ENCODE results near the gene DCTN2.
"Not testable (repeated sequence)": the region's sequence is repeated elsewhere in the genome, so short reads cannot be mapped to it uniquely, and the experiment has no call there.

DCTN2 gene

DNA sequence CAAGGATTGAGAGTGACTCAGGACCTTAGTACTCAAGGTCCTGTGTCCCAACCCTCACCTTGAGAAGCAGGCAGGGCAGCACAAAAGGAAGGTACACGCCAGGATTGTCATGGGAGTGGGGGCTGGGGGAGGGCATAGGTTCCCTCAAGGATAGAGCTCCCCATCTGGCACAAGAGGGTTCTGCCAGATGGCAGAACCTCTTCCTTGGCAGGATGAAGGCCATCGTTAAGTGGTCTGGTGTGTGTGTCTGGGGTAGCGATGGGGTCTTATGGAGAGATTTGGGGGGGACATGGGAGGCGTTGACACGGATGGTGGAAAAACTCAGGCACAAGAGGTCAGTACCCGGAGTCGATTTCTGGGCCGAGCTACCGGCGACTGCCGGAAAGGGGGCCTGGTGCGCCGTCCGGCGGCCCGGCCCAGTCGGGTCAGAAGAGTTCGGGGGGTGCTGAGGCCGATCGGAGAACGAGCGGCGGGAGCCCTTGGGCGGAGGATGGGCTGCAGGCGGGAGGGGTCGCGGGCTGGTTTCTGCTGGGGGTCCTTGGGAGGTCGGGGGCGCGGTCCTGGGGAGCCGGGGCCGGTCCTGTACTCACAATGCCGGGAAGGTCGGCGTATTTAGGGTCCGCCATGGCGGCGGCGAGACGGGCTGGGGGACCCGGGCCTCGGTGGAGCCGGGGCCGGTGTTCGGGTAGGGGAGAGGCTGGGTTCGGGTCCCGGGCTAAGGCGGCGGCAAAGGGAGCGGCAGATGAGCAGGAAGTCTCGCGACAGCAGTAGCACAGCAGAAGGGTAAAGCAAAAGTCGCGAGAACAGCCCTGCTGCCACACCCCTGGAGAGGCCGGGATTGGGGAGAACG lies at the start of gene DCTN2:
TSS of gene DCTN2 (minus strand) at position 755 of the 850 bp plus-strand sequence. CDS start at position 626, 129 bp downstream.
- peak; percentile 92 for DNase-seq (ENCODE audit: low read depth)

GRCh38 chr12:57593187-57593586 lies 46.2 kb upstream of the DCTN2 start:
- DNase-seq (ENCODE audit: low read depth) = no peak

GRCh38 chr12:57592551-57593165 lies 45.7 kb upstream of the DCTN2 start:
- DNase-seq (ENCODE audit: low read depth) = no peak

DNA sequence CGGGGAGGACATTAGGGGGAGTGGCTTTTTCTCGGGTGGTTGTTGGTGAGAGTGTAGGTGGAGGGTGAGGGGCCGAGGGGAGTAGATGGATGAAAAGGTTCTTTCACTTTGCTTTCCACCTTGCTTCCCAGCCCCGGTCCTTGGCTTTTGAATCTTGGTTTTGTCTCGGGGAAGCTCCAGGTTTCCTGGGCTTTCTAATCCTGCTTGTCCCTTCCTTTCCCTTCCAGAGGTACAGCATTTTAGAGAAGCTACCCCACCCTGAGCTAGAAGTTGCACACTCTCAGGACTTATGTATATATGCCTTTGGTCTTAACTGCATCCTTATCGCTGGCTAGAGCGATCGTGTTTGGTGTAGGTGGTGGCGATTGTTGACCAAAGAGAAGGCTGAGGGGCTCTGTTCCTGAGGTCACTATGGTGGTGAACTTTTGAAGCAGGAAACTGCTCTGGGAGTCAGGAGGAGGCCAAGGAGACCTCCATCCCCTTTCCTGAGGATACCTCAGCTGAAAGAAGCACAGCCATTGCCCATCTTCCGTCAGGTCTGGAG lies 44.9 kb upstream of the DCTN2 start:
- DNase-seq (ENCODE audit: low read depth) = no peak

DNA sequence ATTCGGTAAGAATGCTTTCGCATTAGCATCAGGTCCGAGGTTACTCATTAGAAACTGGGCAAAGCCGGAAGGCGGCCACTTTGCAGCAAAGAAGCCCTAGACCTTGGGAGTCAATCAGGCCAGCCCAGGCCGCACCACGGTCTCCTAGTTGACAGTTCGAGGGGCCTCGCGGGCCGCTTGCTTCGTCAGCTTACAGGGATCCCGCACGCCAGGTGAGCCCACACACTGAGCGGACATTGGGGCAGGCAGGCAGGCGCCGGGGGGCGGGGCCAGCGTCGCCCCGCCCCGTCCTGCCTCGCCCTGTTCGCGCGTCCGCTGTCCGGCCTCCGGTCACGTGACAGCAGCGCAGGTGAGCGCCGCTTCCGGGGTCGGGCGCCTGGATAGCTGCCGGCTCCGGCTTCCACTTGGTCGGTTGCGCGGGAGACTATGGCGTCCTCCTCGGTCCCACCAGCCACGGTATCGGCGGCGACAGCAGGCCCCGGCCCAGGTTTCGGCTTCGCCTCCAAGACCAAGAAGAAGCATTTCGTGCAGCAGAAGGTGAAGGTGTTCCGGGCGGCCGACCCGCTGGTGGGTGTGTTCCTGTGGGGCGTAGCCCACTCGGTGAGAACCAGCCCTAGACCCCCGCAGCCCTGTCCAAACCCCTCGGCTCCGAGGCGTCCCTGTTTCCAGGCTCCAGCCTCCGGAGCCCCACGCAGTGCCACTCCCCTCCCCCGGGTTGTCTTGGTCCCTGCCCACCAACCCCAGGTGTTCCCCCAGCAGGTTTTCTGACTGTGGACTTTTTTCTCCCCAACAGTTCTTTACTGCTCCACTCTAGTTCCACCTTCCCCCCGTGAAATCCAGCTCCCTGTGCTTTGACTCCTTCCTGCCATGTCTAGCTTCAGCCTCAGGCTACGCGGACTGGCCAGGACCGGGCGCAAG lies 44.1 kb upstream of the DCTN2 start, which contains the start of gene PIP4K2C:
TSS of gene PIP4K2C (plus strand) at position 329 of the 918 bp plus-strand sequence. CDS start at position 427, 98 bp downstream.
- peak; percentile 73 for DNase-seq (ENCODE audit: low read depth)

GRCh38 chr12:57590479-57590863 lies 43.5 kb upstream of the DCTN2 start:
- DNase-seq (ENCODE audit: low read depth) = no peak

DNA sequence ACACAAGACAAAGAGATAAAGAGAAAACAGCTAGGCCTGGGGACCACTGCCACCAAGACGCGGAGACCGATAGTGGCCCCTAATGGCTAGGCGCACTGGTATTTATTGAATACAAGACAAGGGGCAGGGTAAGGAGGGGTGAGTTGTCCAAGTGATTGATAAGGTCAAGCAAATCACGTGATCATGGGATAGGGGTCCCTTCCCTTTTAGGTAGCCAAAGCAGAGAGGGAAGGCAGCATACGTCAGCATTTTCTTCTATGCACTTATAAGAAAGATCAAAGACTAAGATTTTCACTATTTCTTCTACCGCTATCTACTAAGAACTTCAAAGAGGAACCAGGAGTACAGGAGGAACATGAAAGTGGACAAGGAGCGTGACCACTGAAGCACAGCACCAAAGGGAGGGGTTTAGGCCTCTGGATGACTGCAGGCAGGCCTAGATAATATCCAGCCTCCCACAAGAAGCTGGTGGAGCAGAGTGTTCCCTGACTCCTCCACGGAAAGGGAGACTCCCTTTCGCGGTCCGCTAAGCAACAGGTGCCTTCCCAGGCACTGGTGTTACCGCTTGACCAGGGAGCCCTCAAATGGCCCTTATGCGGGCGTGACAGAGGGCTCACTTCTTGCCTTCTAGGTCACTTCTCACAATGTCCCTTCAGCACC lies 42.1 kb upstream of the DCTN2 start:
- not testable (repeated sequence) for DNase-seq (ENCODE audit: low read depth)

GRCh38 chr12:57586832-57587429 lies 39.9 kb upstream of the DCTN2 start:
- DNase-seq (ENCODE audit: low read depth) = no peak

GRCh38 chr12:57586128-57586527 lies 39.1 kb upstream of the DCTN2 start:
- no peak for DNase-seq (ENCODE audit: low read depth)

DNA sequence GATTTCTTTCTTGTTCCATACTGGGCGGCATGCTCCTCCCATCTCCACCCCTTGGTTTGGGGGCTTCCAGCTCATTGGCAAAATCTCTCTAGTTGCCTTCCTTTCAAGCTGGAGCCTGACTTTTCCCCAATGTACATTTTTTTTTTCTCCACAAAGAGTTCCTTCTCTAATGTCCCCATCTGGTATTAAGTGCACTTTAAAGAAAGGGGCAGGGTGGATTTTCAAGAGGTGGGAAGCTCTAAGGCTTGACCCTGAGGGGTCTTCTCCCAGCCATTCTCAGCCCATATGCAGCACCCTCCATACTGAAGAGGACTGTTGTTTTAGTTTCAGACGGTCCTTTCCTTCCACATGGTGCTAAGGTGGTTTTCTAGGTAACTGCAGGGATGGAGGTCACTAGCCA lies 38.2 kb upstream of the DCTN2 start:
- DNase-seq (ENCODE audit: low read depth) = no peak

DNA sequence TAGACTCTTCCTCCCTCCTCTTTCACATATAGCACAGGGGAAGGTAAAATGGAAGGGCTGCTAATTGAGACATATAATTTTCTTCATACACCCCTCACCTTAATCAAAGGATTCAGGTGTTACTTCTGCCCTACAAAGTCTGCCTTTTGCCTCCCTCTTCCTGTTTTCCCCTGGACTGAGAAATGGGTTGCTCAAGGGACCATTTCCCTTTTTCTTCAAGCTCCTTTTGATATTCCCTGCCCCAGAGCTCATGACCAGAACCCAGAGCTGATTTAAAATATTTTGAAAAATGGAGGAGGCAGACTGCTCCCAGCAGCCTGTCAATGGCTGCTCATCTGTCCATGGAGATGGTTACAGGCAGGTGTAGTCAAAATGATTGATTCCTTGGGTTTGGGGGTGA lies 37.7 kb upstream of the DCTN2 start:
- DNase-seq (ENCODE audit: low read depth) = no peak

DNA sequence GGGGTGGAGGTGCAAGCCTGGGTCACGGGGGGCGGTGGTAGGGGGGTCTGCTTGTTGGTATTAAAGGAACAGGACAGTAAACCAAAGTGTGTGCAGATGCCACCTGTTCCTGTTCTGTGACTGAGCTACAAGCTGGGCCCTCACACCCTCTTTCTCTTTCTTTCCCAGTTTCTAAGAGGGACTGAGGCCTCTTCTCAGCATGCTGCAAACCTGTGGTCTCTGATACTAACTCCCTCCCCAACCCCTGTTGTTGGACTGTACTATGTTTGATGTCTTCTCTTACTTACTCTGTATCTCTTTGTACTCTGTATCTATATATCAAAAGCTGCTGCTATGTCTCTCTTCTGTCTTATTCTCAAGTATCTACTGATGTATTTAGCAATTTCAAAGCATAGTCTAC lies 37.1 kb upstream of the DCTN2 start:
- no peak for DNase-seq (ENCODE audit: low read depth)

GRCh38 chr12:57583008-57583831 lies 36.2 kb upstream of the DCTN2 start:
- peak; percentile 43 for DNase-seq (ENCODE audit: low read depth)

GRCh38 chr12:57582440-57582839 lies 35.4 kb upstream of the DCTN2 start:
- DNase-seq (ENCODE audit: low read depth) = no peak

- no peak for DNase-seq (ENCODE audit: low read depth)
These were observed 34.8 kb upstream of the DCTN2 start for GRCh38 chr12:57581802-57582201.

DNA sequence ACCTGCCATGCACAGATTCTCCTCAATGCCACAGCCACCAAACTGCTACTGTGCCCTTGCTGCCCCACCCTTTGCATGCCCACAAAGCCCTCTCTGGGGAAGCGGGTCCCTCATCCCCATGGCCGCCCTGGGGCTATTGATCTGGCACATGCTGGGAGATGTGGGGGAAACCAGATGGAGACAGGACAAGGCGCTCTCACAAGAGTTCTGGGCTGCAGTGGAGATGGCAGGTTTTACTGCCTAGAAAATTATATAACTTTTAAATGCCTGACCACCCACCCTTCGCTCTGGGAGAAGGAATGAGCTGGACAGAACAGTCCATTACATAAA lies 33.4 kb upstream of the DCTN2 start:
- no peak for DNase-seq (ENCODE audit: low read depth)

GRCh38 chr12:57579677-57580465 lies 32.9 kb upstream of the DCTN2 start:
- DNase-seq (ENCODE audit: low read depth) = no peak

DNA sequence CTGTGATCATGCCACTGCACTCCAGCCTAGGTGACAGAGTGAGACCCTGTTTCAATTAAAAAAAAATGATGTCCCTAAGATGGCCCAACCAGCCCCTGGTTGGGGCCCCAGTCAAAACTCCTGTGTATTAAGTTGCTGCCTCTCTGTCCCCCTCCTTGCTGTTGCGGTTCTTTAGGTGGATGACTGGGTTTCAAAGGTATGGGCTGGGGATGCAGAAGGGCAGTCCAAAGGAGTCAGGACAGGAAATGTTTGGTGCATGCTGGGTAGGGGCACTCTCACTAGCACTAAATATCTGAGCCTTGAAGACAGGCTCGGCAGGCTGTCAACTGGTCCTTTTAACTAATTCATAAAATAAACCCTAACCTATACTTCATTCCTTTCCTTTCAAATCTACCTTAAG lies 32.0 kb upstream of the DCTN2 start:
- DNase-seq (ENCODE audit: low read depth) = no peak

- DNase-seq (ENCODE audit: low read depth) = no peak
These were observed 31.2 kb upstream of the DCTN2 start for GRCh38 chr12:57577981-57578758.
